ENCODE data around the gene RTN4RL1.

Gene RTN4RL1

DNA sequence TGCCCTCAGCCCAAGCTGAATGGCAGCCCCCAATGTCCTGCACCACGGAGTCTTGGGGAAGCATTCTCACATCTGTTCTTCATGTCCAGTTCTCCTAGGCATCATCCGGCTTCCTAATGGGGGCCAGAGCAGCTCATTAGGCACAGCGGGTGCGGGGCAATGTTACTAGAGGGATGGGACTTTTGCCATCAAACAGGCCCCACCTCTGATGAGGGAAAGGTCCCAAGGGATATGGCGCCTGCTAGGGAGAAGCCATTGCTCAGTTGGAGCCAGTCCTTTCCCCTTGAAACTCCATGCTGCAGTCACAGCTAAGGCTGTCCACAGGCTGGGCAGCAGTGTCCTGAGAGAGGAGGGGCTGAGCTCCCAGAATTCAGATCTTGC lies 3.1 kb upstream of the RTN4RL1 start:
- Histone ChIP-seq H3K36me3 (ENCODE audit: control insufficient read depth in 2 of 2, insufficient read depth in 1 of 2, low read length in 2 of 2) (peaks cover 0 to 8% of the 10 kb centered on the region in 2 experiments; a peak in 1 of 3 replicates), H3K9me3 (ENCODE audit: control insufficient read depth, insufficient read depth, low read depth, low read length) (no peaks in the 10 kb centered on the region), H3K27ac (ENCODE audit: extremely low read depth, low read depth, low read length) (no peak overlapping the region), H3K4me1 (ENCODE audit: control insufficient read depth, insufficient read depth, low read length) (peaks cover 15% of the 10 kb centered on the region), H3K4me3 (ENCODE audit: low read depth, low read length) (no peak overlapping the region)
- TF ChIP-seq ZNF10 (tag by site-specific recombination; IDR thresholded peaks at IDR 0.05), result peak; percentile 47; the same call in 1 of the 2 replicates
- TF ChIP-seq, protein P1, sequence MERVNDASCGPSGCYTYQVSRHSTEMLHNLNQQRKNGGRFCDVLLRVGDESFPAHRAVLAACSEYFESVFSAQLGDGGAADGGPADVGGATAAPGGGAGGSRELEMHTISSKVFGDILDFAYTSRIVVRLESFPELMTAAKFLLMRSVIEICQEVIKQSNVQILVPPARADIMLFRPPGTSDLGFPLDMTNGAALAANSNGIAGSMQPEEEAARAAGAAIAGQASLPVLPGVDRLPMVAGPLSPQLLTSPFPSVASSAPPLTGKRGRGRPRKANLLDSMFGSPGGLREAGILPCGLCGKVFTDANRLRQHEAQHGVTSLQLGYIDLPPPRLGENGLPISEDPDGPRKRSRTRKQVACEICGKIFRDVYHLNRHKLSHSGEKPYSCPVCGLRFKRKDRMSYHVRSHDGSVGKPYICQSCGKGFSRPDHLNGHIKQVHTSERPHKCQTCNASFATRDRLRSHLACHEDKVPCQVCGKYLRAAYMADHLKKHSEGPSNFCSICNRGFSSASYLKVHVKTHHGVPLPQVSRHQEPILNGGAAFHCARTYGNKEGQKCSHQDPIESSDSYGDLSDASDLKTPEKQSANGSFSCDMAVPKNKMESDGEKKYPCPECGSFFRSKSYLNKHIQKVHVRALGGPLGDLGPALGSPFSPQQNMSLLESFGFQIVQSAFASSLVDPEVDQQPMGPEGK (tag by site-specific recombination; IDR thresholded peaks at IDR 0.05), result 0 out of 2 replicates have a peak, but pooled peaks have one; percentile 4
- no peak for TF ChIP-seq ZNF221 (tag by site-specific recombination; IDR thresholded peaks at IDR 0.05; ENCODE audit: borderline replicate concordance)
- POLR2A ChIA-PET, result interaction anchor here (1.6 kb wide), 1 partner anchor 119 kb away, joined by 4 read pairs; no protein-coding TSS in a partner anchor
- CTCF ChIA-PET, result interaction anchor here (0.7 to 12.2 kb wide), 4 partner anchors 16 to 379 kb away, joined by 3 to 145 read pairs (median 14); partner anchors contain the start of gene RILP

- no peak for TF ChIP-seq ZNF202 (tag by site-specific recombination; IDR thresholded peaks at IDR 0.05; ENCODE audit: borderline replicate concordance)
- no peak for TF ChIP-seq ZNF488 (tag by site-specific recombination; IDR thresholded peaks at IDR 0.05)
- no peak for TF ChIP-seq ZNF629 (tag by site-specific recombination; IDR thresholded peaks at IDR 0.05)
- TF ChIP-seq, protein P2, sequence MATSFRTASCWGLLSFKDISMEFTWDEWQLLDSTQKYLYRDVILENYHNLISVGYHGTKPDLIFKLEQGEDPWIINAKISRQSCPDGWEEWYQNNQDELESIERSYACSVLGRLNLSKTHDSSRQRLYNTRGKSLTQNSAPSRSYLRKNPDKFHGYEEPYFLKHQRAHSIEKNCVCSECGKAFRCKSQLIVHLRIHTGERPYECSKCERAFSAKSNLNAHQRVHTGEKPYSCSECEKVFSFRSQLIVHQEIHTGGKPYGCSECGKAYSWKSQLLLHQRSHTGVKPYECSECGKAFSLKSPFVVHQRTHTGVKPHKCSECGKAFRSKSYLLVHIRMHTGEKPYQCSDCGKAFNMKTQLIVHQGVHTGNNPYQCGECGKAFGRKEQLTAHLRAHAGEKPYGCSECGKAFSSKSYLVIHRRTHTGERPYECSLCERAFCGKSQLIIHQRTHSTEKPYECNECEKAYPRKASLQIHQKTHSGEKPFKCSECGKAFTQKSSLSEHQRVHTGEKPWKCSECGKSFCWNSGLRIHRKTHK (tag by site-specific recombination; IDR thresholded peaks at IDR 0.05), result no peak
- no peak for TF ChIP-seq ZFP41 (tag by site-specific recombination; IDR thresholded peaks at IDR 0.05; ENCODE audit: borderline replicate concordance)
- 0 out of 2 replicates have a peak, but pooled peaks have one; percentile 19 for TF ChIP-seq KLF1 (tag by site-specific recombination; IDR thresholded peaks at IDR 0.05)
- peak; percentile 99 for TF ChIP-seq ZFHX2 (tag by site-specific recombination; conservative IDR thresholded peaks at IDR 0.05)
- TF ChIP-seq KLF17 (tag by site-specific recombination; IDR thresholded peaks at IDR 0.05), result peak; percentile 83; the same call in 1 of the 2 replicates
- TF ChIP-seq EGR2 (tag by site-specific recombination; IDR thresholded peaks at IDR 0.05; ENCODE audit: low read depth), result peak; percentile 98
- TF ChIP-seq, protein P1 (tag by site-specific recombination; IDR thresholded peaks at IDR 0.05), result peak; percentile 30; the same call in 1 of the 2 replicates
- no peak; the same call in 1 of the 2 replicates for TF ChIP-seq ZBTB8A (tag by site-specific recombination; IDR thresholded peaks at IDR 0.05)
- no peak overlapping the region for H3K4me3 ChIP-seq (ENCODE audit: low read depth, low read length)
- peaks cover 0 to 6% of the 10 kb centered on the region in 2 experiments; a peak in 1 of 3 replicates for H3K36me3 ChIP-seq (ENCODE audit: control insufficient read depth in 2 of 2, insufficient read depth in 1 of 2, low read length in 2 of 2)
- POLR2A ChIA-PET, result interaction anchor here (1.6 kb wide), 1 partner anchor 119 kb away, joined by 4 read pairs; no protein-coding TSS in a partner anchor
- CTCF ChIA-PET, result interaction anchor here (0.6 to 12.2 kb wide), 7 partner anchors 15 to 307 kb away, joined by 3 to 145 read pairs (median 5); no protein-coding TSS in a partner anchor
- H3K27ac ChIP-seq (ENCODE audit: extremely low read depth, low read depth, low read length), result no peak overlapping the region
- peaks cover 15% of the 10 kb centered on the region for H3K4me1 ChIP-seq (ENCODE audit: control insufficient read depth, insufficient read depth, low read length)
- no peaks in the 10 kb centered on the region for H3K9me3 ChIP-seq (ENCODE audit: control insufficient read depth, insufficient read depth, low read depth, low read length)
Observed at GRCh38 chr17:2027528-2028233, 2.5 kb upstream of the RTN4RL1 start.

Data from HEK293 (cell line).